Peyer's patch (tissue), 4 donors: ENCODE results near the gene MEI1.

Source experiments
- CTCF ChIP-seq, 6 experiments: fragments of 450-650 bp in 4 of 6; fragments of 200-600 bp in 2 of 6; sonication (generic) in 1 of 6; IDR thresholded peaks; one replicate each; pipeline ENCODE4 v1.5.1; 2017 to 2019; ENCODE audit warnings: antibody characterized with exemption in 6 of 6, mild to moderate bottlenecking in 3 of 6, moderate library complexity in 1 of 6
- POLR2A ChIP-seq, 2 donors: fragments of 450-650 bp; IDR thresholded peaks; one replicate each; pipeline ENCODE4 v1.5.1; 2017; ENCODE audit warnings: antibody characterized with exemption in 2 of 2, mild to moderate bottlenecking in 2 of 2, moderate library complexity in 2 of 2

GRCh38 chr22:41768430-41768829 lies 69.1 kb downstream of the MEI1 start:
- no peak for TF ChIP-seq CTCF (IDR thresholded peaks at IDR 0.05)
- TF ChIP-seq POLR2A (IDR thresholded peaks at IDR 0.05) = no peak
